ENCODE measurements around the gene SPATA32. TPM values are rescaled to one million over a fixed set of nuclear protein-coding genes. Genes with fewer than 3 reads are reported as not detected.

Gene SPATA32
- total and polyA plus RNA-seq, 2 experiments from 2014 or later, result not detected

DNA sequence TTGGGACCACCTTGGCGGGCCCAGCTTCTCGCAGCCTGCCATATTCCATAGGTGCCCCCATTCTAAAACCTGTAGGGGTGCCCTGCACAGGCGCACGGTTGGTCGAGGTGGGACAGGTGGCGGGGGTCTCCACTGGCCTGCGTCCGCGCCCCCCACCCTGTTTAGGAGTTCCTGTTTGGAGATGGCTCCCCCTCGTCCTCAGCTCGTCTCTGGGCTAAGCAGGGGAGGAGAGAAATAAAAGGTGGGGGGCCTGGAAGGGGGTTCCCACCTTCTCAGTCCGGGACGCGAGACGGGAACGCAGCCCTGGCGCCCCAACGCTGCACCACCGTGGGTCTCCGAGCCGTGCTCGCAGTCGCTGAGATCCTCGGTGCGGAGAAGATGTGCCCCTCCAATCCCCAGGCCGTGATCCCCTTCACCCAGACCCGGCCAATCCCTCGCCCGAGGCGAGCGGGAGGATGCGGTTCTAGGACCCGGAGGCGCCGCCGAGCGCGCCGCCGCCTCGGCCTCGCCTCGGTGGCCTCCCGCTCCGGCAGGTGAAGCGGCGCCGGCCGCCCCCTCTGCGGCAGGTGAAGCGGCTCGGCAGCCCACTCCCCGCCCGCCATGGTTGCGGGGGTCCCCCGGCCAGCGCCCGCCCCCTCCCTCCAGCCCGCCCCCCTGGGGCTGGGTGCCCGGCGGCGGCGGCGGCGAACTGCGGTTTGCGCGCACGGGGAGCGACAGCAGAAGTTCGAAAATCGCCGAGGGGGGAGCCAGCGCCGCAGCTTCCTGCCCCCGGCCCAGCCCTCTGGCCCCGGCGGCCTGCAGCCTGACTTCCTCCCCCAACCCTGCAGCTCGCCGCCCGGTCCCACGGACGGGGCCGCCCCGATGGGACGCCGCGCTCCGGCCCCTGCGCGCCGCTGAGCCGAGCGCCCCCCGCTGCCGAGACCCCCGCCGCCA lies 40.5 kb downstream of the SPATA32 start, which contains the start of gene FMNL1 (continued):
- TF ChIP-seq, protein P1, sequence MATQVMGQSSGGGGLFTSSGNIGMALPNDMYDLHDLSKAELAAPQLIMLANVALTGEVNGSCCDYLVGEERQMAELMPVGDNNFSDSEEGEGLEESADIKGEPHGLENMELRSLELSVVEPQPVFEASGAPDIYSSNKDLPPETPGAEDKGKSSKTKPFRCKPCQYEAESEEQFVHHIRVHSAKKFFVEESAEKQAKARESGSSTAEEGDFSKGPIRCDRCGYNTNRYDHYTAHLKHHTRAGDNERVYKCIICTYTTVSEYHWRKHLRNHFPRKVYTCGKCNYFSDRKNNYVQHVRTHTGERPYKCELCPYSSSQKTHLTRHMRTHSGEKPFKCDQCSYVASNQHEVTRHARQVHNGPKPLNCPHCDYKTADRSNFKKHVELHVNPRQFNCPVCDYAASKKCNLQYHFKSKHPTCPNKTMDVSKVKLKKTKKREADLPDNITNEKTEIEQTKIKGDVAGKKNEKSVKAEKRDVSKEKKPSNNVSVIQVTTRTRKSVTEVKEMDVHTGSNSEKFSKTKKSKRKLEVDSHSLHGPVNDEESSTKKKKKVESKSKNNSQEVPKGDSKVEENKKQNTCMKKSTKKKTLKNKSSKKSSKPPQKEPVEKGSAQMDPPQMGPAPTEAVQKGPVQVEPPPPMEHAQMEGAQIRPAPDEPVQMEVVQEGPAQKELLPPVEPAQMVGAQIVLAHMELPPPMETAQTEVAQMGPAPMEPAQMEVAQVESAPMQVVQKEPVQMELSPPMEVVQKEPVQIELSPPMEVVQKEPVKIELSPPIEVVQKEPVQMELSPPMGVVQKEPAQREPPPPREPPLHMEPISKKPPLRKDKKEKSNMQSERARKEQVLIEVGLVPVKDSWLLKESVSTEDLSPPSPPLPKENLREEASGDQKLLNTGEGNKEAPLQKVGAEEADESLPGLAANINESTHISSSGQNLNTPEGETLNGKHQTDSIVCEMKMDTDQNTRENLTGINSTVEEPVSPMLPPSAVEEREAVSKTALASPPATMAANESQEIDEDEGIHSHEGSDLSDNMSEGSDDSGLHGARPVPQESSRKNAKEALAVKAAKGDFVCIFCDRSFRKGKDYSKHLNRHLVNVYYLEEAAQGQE (IDR thresholded peaks at IDR 0.05; ENCODE audit: unreplicated experiment), result no peak
- no peak for TF ChIP-seq STAT1 (IDR thresholded peaks at IDR 0.05; ENCODE audit: unreplicated experiment)
- TF ChIP-seq, protein P2, sequence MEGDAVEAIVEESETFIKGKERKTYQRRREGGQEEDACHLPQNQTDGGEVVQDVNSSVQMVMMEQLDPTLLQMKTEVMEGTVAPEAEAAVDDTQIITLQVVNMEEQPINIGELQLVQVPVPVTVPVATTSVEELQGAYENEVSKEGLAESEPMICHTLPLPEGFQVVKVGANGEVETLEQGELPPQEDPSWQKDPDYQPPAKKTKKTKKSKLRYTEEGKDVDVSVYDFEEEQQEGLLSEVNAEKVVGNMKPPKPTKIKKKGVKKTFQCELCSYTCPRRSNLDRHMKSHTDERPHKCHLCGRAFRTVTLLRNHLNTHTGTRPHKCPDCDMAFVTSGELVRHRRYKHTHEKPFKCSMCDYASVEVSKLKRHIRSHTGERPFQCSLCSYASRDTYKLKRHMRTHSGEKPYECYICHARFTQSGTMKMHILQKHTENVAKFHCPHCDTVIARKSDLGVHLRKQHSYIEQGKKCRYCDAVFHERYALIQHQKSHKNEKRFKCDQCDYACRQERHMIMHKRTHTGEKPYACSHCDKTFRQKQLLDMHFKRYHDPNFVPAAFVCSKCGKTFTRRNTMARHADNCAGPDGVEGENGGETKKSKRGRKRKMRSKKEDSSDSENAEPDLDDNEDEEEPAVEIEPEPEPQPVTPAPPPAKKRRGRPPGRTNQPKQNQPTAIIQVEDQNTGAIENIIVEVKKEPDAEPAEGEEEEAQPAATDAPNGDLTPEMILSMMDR (conservative IDR thresholded peaks at IDR 0.05; ENCODE audit: low read depth in 2 of 2), result no peak
- no peak for TF ChIP-seq CREB1 (CRISPR knock-in tag; IDR thresholded peaks at IDR 0.05; ENCODE audit: low read depth)
- no peak for TF ChIP-seq NANOG (IDR thresholded peaks at IDR 0.05; ENCODE audit: borderline replicate concordance)
- no peak for TF ChIP-seq JUNB (IDR thresholded peaks at IDR 0.05; ENCODE audit: unreplicated experiment)
- TF ChIP-seq EZH2phosphoT487 (IDR thresholded peaks at IDR 0.05; ENCODE audit: unreplicated experiment), result no peak
- TF ChIP-seq POLR2AphosphoS5 (IDR thresholded peaks at IDR 0.05; ENCODE audit: low read depth), result no peak

DNA sequence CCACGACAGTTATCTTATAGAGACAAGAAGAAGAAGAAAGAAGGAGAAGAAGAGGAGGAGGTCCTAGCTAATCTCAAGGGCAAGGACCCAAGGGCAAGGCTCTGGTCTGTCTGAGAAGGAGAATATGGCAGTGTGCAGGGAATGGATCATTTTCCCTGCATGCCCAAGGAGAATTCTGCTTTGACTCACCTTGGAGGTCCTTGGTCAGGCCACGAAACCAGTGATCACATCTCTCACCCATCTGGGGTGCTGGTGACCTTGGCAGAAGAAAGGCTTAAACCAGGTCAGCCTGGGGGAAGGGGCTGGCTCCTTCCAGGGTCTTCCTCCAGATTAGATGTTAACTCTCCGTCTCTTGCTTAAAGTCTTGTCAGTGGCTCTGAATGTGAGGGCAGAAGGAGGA lies 41.8 kb downstream of the SPATA32 start:
- Mint-ChIP-seq H3K27ac (no peak overlapping the region), H3K27me3 (ENCODE audit: insufficient read depth, low read depth, poor library complexity) (peaks cover 47% of the 10 kb centered on the region), H3K9me3 (no peaks in the 10 kb centered on the region), H3K36me3 (ENCODE audit: low read depth) (no peaks in the 10 kb centered on the region), H3K4me3 (peak overlapping the region; percentile 16; the same call in 1 of the 3 replicates), H3K4me1 (peaks cover 23% of the 10 kb centered on the region)
- no peaks in the 10 kb centered on the region for H3K36me3 ChIP-seq (ENCODE audit: insufficient read depth)
- no peaks in the 10 kb centered on the region for H3K79me2 ChIP-seq (replicated peaks; ENCODE audit: insufficient read depth)
- H3K4me2 ChIP-seq, result no peak overlapping the region
- no peak for ATAC-seq
- no peak overlapping the region for H3K27ac ChIP-seq (ENCODE audit: low read depth)
- H3K4me3 ChIP-seq, result no peak overlapping the region
- no peaks in the 10 kb centered on the region for H3F3A ChIP-seq (replicated peaks; ENCODE audit: low read depth)
- DNase-seq (ENCODE audit: low spot score), result no peak
- H2AFZ ChIP-seq, result no peak overlapping the region
- TF ChIP-seq ZNF331 (CRISPR knock-in tag; IDR thresholded peaks at IDR 0.05; ENCODE audit: low read depth) (no peak), POLR2AphosphoS5 (IDR thresholded peaks at IDR 0.05; ENCODE audit: low read depth) (no peak), EZH2phosphoT487 (IDR thresholded peaks at IDR 0.05; ENCODE audit: unreplicated experiment) (no peak), ZNF114 (CRISPR knock-in tag; IDR thresholded peaks at IDR 0.05) (no peak), JUNB (IDR thresholded peaks at IDR 0.05; ENCODE audit: unreplicated experiment) (no peak)
- no peaks in the 10 kb centered on the region for H4K20me1 ChIP-seq (replicated peaks; ENCODE audit: insufficient read depth)
- peaks cover 46% of the 10 kb centered on the region for H3K27me3 ChIP-seq (ENCODE audit: insufficient read depth)
- no peaks in the 10 kb centered on the region for H3K9me2 ChIP-seq (ENCODE audit: insufficient read depth)
- peaks cover 12% of the 10 kb centered on the region; the same call in 1 of the 2 replicates for H3K4me1 ChIP-seq (ENCODE audit: insufficient read depth)
